GM19395 (cell line): Measurements from ENCODE around the gene HP1BP3.
"Not testable (repeated sequence)": the region's sequence is repeated elsewhere in the genome, so short reads cannot be mapped to it uniquely, and the experiment has no call there.

ENCODE experiments used
- ATAC-seq: cut with Tn5 transposase; IDR thresholded peaks from one replicate; pipeline ENCODE4 v1.9.1; 2021; ENCODE audit warnings: mild to moderate bottlenecking, moderate library complexity; ENCODE audit not compliant: unreplicated experiment

The HP1BP3 gene

DNA sequence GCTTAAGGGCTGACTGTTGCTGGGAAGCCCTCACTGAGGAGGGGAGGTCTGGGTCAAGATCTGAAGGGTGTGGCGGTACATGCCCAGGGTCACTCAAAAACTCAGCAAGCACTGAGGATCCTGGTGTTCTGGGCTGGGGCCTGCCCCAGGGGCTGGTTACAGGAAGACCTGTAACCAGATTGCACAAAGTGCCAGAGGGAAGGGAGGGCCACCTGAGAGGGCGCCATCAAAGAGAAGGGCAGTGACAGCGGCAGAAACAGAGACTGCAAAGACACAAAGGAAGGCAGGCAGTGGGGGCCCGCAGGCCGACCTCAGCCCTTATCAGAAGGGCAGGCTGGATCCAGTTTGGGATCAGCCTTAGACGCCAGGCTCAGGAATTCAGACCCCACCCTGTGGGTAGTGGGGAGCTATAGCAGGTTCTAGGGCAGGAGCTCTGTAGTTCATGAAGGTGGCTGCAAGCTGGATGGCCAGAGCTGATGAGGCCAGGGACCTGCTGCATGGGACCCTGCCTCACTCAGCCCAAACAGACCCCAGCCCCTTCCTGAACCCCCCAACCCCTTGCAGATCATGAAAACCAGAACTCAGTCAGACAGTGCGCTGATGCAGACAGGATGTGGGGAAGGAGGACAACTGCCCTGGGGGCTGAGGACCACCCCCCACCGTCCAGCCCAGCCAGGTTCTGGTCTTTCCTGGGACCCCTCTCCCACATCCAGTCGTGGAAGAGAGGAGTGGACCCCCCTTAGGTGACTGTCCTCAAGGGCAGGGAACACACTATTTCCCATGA is 58.5 kb downstream of the HP1BP3 start:
- ATAC-seq: no peak

- no peak for ATAC-seq
These were observed 59.3 kb downstream of the HP1BP3 start for GRCh38 chr1:20727746-20728316.

GRCh38 chr1:20726932-20727745 is 60.0 kb downstream of the HP1BP3 start:
- no peak for ATAC-seq

DNA sequence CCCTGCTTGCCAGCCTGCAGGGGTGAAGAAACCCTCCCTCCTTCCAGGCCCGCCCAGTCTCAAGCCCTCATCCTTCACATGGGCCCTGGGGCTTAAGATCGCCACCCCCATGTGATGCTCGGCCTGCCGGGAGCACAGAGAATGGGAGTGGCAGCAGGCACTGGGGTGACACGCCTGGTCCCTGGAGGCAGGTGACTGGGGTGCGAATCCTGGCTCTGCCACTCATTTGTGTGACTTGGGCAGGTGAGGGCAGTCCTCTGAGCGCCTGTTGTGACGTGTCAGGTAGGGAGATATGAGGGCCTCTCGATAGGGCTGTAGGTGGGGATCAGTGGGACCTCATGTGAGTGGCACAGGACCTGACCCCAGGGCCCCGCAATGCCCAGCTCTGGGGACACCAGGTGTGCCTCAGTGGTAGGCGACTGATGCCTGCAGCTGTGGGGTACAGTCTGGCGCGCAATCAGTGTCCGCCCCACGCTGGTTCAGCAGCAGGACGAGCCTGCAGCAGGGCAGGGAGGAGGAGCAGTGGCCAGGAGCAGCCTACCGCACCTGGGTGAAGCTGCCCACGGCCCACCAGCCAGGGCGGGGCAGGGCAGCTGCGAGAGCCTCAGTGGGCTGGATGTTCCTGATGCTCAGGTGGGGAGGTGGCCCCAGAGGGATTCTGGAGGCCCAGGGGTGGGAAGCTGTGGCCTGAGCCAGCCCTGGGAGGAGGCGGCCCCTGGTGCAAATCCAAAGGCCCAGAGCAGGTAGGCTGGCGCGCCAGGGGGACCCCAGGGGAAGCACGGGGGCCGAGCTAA is 60.8 kb downstream of the HP1BP3 start:
- ATAC-seq: no peak

- no peak for ATAC-seq
These were observed 61.7 kb downstream of the HP1BP3 start for GRCh38 chr1:20725189-20726117.

- ATAC-seq: no peak
These were observed 62.5 kb downstream of the HP1BP3 start for GRCh38 chr1:20724364-20725188.

- ATAC-seq: no peak
These were observed 63.4 kb downstream of the HP1BP3 start for GRCh38 chr1:20723537-20724363.

GRCh38 chr1:20723159-20723536 is 64.0 kb downstream of the HP1BP3 start:
- ATAC-seq: no peak

- ATAC-seq: no peak
These were observed 65.7 kb downstream of the HP1BP3 start for GRCh38 chr1:20721117-20722061.

- ATAC-seq: no peak
These were observed 66.4 kb downstream of the HP1BP3 start for GRCh38 chr1:20720631-20721091.

GRCh38 chr1:20719871-20720620 is 67.1 kb downstream of the HP1BP3 start:
- no peak for ATAC-seq

GRCh38 chr1:20719261-20719660 is 67.8 kb downstream of the HP1BP3 start:
- no peak for ATAC-seq

- not testable (repeated sequence) for ATAC-seq
These were observed 68.7 kb downstream of the HP1BP3 start for GRCh38 chr1:20718343-20718882.

- ATAC-seq: no peak
These were observed 69.4 kb downstream of the HP1BP3 start, which contains the start of gene KIF17 for GRCh38 chr1:20717452-20718342. TSS of gene KIF17 (minus strand) at chr1:20718007. CDS start at chr1:20717706, 301 bp downstream.

DNA sequence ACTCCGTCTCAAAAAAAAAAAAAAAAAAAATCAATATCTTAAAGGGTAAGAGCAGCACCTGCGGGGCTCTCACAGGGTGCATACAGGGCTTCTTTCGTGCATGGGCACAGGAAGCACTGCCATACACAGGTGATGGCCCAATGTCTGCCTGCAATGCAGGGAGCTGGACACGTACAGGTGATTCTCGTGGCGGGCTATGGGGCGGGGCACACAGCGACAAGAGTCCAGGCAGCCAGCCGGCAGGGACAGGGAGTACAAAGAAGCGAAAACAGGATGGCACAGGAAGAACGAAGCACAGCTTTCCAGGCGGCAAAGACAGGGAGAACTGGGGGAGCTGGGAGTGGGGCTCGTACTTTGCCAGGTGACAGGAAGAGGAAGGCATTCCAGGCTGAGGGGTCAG is 70.9 kb downstream of the HP1BP3 start:
- no peak for ATAC-seq
